ENCODE data around the gene LRRK1.

LRRK1 gene

DNA sequence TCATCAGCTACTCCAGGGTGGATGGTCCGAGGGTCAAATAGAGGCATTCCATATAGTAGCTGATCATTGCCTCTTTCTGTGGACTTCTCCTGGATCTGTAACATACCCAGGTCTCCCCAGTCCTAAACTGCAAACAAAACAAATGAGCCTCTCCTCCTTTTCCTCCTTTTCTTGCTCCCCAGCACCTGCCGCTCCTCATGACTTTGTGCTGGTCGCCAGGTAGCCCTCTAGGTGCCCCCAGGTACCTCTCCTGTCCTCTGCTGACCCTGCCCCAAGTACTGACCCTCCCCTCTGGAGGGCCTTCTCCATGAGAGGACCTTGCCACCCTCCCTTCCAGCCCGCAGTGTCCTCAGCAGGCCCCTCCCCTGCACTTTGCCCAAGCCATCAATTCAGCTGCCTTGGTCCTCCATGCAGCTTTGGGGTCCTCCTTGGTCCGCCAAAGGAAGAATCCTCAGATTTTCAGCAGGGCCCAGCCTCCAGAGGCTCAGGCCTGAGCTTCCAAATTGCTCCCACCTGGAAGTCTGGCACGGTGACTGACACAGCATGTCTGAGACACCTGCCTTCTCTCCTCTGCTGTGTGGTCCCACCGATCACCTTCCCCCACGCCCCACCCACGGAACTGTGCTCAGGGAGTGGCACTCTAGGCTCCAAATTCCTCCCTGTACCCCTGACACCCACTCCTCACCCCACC lies 111.0 kb downstream of the LRRK1 start:
- TF ChIP-seq, protein P1, sequence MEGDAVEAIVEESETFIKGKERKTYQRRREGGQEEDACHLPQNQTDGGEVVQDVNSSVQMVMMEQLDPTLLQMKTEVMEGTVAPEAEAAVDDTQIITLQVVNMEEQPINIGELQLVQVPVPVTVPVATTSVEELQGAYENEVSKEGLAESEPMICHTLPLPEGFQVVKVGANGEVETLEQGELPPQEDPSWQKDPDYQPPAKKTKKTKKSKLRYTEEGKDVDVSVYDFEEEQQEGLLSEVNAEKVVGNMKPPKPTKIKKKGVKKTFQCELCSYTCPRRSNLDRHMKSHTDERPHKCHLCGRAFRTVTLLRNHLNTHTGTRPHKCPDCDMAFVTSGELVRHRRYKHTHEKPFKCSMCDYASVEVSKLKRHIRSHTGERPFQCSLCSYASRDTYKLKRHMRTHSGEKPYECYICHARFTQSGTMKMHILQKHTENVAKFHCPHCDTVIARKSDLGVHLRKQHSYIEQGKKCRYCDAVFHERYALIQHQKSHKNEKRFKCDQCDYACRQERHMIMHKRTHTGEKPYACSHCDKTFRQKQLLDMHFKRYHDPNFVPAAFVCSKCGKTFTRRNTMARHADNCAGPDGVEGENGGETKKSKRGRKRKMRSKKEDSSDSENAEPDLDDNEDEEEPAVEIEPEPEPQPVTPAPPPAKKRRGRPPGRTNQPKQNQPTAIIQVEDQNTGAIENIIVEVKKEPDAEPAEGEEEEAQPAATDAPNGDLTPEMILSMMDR (IDR thresholded peaks at IDR 0.05), result no peak

DNA sequence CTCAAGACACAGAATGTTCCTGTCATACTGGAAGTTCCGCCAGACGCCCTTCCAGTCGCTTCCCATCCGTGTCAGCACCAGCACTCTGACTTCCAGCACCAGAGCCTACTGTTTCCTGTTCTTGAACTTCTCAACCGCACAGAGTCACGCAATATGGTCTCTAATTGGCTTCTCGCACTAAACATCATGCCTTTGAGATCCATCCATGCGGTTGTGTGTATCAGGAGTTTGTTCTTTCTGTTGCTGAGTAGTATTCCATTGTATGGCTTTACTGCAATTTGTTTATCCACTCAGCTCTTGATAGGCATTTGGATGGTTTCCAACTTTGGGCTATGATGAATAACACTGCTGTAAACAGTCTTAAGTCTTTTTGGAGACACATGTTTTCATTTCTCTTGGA lies 112.1 kb downstream of the LRRK1 start:
- TF ChIP-seq, protein P1 (IDR thresholded peaks at IDR 0.05), result no peak

DNA sequence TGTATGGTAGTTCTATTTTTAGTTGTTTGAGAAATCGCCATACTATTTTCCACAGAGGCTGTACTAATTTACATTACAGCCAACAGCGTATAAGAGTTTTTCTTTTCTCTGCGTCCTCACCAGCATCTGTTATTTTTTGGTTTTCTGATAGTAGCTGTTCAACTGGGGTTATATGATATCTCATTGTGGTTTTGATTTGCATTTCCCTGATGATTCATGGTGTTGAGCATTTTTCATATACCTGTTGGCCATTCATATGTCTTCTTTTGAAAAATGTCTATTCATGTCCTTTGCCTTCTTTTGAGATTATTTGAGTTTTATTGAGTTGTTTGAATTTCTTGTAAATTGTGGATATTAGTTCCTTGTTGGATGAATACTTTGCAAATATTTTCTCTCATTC lies 114.6 kb downstream of the LRRK1 start:
- TF ChIP-seq, protein P1 (IDR thresholded peaks at IDR 0.05), result no peak

DNA sequence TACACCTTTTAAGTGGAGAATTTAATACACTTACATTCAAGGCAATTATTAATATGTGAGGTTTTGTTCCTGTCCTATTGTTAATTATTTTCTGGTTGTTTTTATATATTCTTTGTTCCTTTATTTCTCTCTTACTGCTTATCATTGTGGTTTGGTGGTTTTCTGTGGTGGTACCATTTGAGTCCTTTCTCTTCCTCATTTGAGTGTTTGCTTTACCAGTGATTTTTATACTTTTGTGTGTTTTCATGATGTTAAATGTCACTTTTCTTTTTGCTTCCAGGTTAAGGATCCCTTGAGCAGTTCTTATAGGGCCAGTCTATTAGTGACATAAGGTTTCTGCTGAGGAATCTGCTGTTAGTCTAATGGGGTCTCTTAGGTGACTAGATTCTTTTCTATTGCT lies 116.5 kb downstream of the LRRK1 start:
- TF ChIP-seq, protein P1 (IDR thresholded peaks at IDR 0.05), result no peak

DNA sequence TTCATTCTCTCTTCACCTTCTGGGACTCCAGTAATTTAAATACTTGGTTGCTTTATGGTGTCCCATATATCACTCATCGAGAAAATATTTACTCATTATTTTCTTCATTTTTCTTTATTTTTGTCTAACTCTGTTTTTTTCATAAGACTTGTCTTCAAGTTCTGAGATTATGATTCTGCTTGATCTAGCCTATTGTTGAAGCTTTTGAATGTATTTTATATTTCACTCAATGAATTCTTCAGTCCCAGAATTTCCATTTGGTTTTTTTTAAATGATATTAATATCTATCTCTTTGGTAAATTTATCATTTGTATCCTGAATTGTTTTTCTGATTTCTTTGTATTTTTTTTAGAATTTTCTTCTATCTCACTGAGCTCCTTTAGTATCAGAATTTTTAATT lies 117.0 kb downstream of the LRRK1 start:
- TF ChIP-seq, protein P1 (IDR thresholded peaks at IDR 0.05), result no peak

DNA sequence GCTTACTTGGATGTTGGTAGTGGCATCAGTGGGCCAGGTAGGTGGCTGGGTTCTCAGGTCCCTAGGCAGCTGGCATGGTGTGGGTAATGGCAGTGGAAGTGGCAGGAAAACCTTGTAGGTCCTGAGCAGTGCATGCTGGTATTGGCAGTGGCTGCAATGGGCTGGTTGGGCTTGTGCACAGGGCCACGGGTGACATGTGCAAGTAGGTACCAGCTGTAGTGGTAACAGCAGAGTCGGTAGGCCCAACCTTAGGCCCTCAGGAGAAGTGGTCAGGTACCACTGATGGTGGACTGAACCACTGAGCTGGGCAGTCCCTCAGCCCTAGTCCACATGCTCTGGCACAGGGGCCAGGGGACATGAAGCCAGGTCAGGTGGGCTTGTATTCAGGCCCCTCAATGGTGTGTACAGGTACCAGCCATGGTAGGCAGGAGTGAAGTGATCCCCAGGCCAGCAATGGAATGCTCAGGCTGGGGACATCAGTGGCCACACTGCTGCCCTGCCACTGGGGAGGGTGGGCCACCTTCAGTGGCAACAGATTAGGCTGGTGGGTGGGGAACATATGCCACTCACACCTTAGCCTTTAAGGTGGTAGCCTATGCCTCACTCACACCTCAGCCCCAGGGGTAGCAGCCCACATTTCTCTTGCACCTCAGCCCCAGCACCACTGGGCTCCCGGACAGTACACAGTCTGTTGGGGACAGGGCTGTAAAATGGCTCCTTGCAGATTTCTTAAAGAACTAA lies 118.1 kb downstream of the LRRK1 start:
- TF ChIP-seq, protein P1 (IDR thresholded peaks at IDR 0.05), result no peak

DNA sequence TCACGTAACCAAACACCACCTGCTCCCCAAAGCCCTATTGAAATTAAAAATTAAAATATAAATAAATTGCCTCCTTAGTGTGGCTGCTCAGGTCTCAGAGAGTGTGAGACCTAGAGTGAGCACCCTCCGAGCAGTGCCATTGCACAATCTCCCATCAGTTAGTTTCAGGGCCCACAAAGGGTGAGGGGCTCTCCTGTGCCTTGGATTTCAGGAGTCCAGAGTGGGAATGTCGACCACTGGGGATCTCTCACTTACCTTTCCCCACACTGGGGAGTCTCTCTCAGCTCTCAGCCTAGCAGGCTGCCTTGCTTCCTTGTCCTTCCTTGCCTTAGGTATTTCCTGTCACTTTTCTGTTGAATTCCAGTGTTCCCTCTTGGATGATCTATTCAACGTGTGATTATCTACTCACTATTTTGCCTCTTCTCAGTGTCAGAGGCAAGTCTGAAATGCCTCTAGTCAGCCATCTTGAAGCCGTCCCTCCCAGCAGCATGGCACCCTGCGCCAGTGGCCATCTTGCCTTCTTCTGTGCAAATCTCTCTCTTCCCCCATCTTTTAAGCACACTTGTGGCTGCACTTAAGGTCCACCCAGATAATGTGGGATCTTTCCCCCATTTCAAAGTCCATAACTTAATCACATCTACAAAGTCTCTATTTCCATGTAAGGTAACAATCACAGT lies 119.3 kb downstream of the LRRK1 start:
- TF ChIP-seq, protein P1 (IDR thresholded peaks at IDR 0.05), result no peak
